Lower leg skin (tissue), 3 donors: ENCODE measurements around the gene CCDC8.

Experiments
- POLR2A ChIP-seq, 2 donors: fragments of 450-650 bp; IDR thresholded peaks; one replicate each; pipeline ENCODE4 v1.6.1; 2016 to 2017; ENCODE audit warnings: antibody characterized with exemption in 2 of 2, mild to moderate bottlenecking in 1 of 2, moderate library complexity in 1 of 2
- TF ChIP-seq, protein P1 (sequence below), 3 donors: fragments of 450-650 bp; IDR thresholded peaks; one replicate each; pipeline ENCODE4 v1.5.1; 2016; ENCODE audit warnings: antibody characterized with exemption in 3 of 3, mild to moderate bottlenecking in 3 of 3, moderate library complexity in 2 of 3

DNA sequence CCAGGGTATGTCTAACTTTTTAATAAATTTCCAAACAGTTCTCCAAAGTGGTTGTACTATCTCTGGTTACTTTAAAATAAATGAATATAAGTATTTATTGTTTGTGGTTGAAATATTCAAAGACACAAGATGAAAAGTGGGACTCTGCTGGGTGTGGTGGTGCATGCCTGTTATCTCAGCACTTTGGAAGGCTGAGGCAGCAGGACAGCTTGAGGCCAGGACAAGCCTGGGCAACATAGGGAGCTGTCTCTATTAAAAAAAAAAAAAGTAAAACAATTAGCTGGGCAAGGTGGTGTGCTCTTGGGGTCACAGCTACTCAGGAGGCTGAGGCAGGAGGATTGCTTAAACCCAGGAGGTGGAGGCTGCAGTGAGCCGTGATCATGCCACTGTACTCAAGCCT is 47.6 kb upstream of the CCDC8 start:
- TF ChIP-seq POLR2A (IDR thresholded peaks at IDR 0.05), result no peak
- TF ChIP-seq, protein P1, sequence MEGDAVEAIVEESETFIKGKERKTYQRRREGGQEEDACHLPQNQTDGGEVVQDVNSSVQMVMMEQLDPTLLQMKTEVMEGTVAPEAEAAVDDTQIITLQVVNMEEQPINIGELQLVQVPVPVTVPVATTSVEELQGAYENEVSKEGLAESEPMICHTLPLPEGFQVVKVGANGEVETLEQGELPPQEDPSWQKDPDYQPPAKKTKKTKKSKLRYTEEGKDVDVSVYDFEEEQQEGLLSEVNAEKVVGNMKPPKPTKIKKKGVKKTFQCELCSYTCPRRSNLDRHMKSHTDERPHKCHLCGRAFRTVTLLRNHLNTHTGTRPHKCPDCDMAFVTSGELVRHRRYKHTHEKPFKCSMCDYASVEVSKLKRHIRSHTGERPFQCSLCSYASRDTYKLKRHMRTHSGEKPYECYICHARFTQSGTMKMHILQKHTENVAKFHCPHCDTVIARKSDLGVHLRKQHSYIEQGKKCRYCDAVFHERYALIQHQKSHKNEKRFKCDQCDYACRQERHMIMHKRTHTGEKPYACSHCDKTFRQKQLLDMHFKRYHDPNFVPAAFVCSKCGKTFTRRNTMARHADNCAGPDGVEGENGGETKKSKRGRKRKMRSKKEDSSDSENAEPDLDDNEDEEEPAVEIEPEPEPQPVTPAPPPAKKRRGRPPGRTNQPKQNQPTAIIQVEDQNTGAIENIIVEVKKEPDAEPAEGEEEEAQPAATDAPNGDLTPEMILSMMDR (IDR thresholded peaks at IDR 0.05), result no peak
